ENCODE results near the gene TAOK3.

The TAOK3 gene

DNA sequence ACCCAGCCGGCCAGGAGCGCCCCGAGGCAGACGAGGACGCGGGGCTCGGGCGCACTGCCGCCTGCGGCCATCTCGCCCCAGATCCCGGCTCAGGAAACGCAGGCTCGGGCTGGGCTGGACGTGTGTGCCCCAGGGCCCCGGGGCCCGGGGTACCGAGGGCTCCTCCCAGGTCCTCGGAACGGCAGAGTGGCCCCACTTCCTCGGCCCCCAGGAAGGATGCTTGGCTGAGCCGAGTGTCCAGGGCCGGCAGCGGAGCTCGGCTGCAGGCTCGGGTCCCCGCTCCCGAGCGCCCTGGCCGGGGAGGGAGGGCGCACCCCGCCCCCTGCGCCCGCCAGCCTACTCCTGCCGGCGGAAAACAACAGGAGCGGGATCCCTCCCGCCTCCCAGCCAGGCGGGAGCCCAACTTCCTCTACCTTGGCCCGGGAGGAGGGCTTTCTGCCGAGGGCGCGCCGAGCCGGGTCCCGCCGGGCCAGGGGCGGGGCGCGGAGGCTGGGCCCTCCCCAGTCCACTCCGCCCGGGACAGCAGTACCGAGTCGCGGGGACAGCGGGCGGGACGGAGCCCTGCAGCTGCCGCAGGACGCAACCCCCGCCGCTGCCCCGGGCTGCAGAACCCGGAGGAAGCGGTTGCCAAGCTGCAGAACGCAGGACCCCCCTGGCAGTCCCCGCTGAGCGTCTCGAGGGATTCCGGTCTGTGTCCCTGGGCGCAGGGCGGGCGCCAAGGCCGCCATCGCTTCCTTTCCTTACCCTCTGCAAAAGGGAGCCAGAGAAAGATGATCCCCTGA lies 268.9 kb downstream of the TAOK3 start, which contains the start of gene VSIG10:
Gene VSIG10, minus strand, starts transcription at position 411 of the 782 bp plus-strand sequence. Its CDS starts 340 bp downstream, at position 71.
- Histone ChIP-seq H3K4me1 (ENCODE audit: insufficient read depth, low read length, severe bottlenecking) (peaks cover 7% of the 10 kb centered on the region), H3F3A (ENCODE audit: insufficient read depth, low read length) (no peaks in the 10 kb centered on the region), H3K9me3 (ENCODE audit: low read length) (no peaks in the 10 kb centered on the region), H3K27ac (ENCODE audit: low read depth, low read length, poor library complexity, severe bottlenecking) (no peak within 1 kb of the TSS), H3K79me2 (ENCODE audit: insufficient read depth, low read length) (no peaks in the 10 kb centered on the region), H3K9ac (ENCODE audit: low read length) (no peak within 1 kb of the TSS; the same call in 1 of the 2 replicates), H3K4me2 (ENCODE audit: low read length) (peak within 1 kb of the TSS; percentile 64), H2AFZ (ENCODE audit: low read length) (no peak within 1 kb of the TSS), H3K4me3 (ENCODE audit: low read depth, low read length, poor library complexity, severe bottlenecking) (peak within 1 kb of the TSS; percentile 57), H3K27me3 (ENCODE audit: insufficient read depth, low read length) (no peaks in the 10 kb centered on the region), H3K9me2 (ENCODE audit: low read depth, low read length) (no peaks in the 10 kb centered on the region), H3K36me3 (ENCODE audit: insufficient read depth, low read length) (no peaks in the 10 kb centered on the region), H4K20me1 (ENCODE audit: insufficient read depth, low read length) (no peaks in the 10 kb centered on the region)
- no peak for TF ChIP-seq EZH2 (IDR thresholded peaks at IDR 0.05; ENCODE audit: borderline replicate concordance, low read length)
- TF ChIP-seq, protein P1, sequence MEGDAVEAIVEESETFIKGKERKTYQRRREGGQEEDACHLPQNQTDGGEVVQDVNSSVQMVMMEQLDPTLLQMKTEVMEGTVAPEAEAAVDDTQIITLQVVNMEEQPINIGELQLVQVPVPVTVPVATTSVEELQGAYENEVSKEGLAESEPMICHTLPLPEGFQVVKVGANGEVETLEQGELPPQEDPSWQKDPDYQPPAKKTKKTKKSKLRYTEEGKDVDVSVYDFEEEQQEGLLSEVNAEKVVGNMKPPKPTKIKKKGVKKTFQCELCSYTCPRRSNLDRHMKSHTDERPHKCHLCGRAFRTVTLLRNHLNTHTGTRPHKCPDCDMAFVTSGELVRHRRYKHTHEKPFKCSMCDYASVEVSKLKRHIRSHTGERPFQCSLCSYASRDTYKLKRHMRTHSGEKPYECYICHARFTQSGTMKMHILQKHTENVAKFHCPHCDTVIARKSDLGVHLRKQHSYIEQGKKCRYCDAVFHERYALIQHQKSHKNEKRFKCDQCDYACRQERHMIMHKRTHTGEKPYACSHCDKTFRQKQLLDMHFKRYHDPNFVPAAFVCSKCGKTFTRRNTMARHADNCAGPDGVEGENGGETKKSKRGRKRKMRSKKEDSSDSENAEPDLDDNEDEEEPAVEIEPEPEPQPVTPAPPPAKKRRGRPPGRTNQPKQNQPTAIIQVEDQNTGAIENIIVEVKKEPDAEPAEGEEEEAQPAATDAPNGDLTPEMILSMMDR (IDR thresholded peaks at IDR 0.05; ENCODE audit: low read length), result no peak

DNA sequence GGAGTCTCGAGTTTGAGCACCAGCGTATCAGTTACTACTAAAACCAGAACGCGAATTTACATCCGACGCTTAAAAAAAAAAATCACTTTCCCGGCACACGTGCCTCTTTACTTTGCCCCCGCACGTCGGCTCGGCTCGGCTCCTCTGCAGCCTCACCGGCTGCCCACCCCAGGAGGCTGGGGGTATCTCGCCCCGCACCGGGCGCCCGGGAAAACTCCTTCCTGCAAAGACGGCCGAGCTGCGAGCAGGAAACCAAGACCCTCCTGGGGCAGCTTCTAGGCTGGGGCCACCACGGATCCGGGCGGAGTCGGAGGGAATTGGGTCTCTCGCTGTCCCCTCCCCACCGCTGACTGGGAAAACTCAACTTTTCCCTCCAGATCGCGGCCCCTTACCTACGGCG lies 269.5 kb downstream of the TAOK3 start:
- Histone ChIP-seq H2AFZ (ENCODE audit: low read length) (no peak overlapping the region), H3K27me3 (ENCODE audit: insufficient read depth, low read length) (no peaks in the 10 kb centered on the region), H3K4me3 (ENCODE audit: low read depth, low read length, poor library complexity, severe bottlenecking) (peak overlapping the region; percentile 57), H3K9ac (ENCODE audit: low read length) (no peak overlapping the region; the same call in 1 of the 2 replicates), H3K27ac (ENCODE audit: low read depth, low read length, poor library complexity, severe bottlenecking) (no peak overlapping the region), H4K20me1 (ENCODE audit: insufficient read depth, low read length) (no peaks in the 10 kb centered on the region), H3K4me1 (ENCODE audit: insufficient read depth, low read length, severe bottlenecking) (peaks cover 7% of the 10 kb centered on the region), H3K79me2 (ENCODE audit: insufficient read depth, low read length) (no peaks in the 10 kb centered on the region), H3K4me2 (ENCODE audit: low read length) (peak overlapping the region; percentile 64; the same call in 1 of the 2 replicates), H3K36me3 (ENCODE audit: insufficient read depth, low read length) (no peaks in the 10 kb centered on the region), H3K9me2 (ENCODE audit: low read depth, low read length) (no peaks in the 10 kb centered on the region), H3K9me3 (ENCODE audit: low read length) (no peaks in the 10 kb centered on the region), H3F3A (ENCODE audit: insufficient read depth, low read length) (no peaks in the 10 kb centered on the region)
- TF ChIP-seq, protein P1 (IDR thresholded peaks at IDR 0.05; ENCODE audit: low read length), result no peak
- TF ChIP-seq EZH2 (IDR thresholded peaks at IDR 0.05; ENCODE audit: borderline replicate concordance, low read length), result no peak

- Histone ChIP-seq H4K20me1 (ENCODE audit: insufficient read depth, low read length) (no peaks in the 10 kb centered on the region), H3K27me3 (ENCODE audit: insufficient read depth, low read length) (no peaks in the 10 kb centered on the region), H3K9me3 (ENCODE audit: low read length) (no peaks in the 10 kb centered on the region), H3K79me2 (ENCODE audit: insufficient read depth, low read length) (no peaks in the 10 kb centered on the region), H3K9me2 (ENCODE audit: low read depth, low read length) (no peaks in the 10 kb centered on the region), H3K27ac (ENCODE audit: low read depth, low read length, poor library complexity, severe bottlenecking) (no peak overlapping the region), H3K36me3 (ENCODE audit: insufficient read depth, low read length) (no peaks in the 10 kb centered on the region), H3K4me3 (ENCODE audit: low read depth, low read length, poor library complexity, severe bottlenecking) (no peak overlapping the region), H3F3A (ENCODE audit: insufficient read depth, low read length) (no peaks in the 10 kb centered on the region), H3K4me2 (ENCODE audit: low read length) (no peak overlapping the region; the same call in 1 of the 2 replicates), H3K4me1 (ENCODE audit: insufficient read depth, low read length, severe bottlenecking) (peaks cover 7% of the 10 kb centered on the region), H3K9ac (ENCODE audit: low read length) (no peak overlapping the region), H2AFZ (ENCODE audit: low read length) (no peak overlapping the region)
- TF ChIP-seq, protein P1 (IDR thresholded peaks at IDR 0.05; ENCODE audit: low read length), result no peak
- no peak for TF ChIP-seq EZH2 (IDR thresholded peaks at IDR 0.05; ENCODE audit: borderline replicate concordance, low read length)
Observed at GRCh38 chr12:118102609-118103008, 270.1 kb downstream of the TAOK3 start.

All from OCI-LY1 (cell line).